ENCODE measurements around the gene ATF6. TPM values are rescaled to one million over a fixed set of nuclear protein-coding genes. Genes with fewer than 3 reads are reported as not detected.

Gene ATF6
- total and polyA plus RNA-seq, 3 donors from 2014 or later, result 22.6 to 38.2 (median 38.0) TPM

- no peak overlapping the region for H3K27ac ChIP-seq
- WGBS, 2 donors, result 74 to 83% methylated on average over 4 of the region's 4 CpGs
- no peak for DNase-seq
- intact Hi-C loops (cut with DNase I; ENCODE audit: low total_unique reads), result no loop called here
- H3K4me1 ChIP-seq, result no peaks in the 10 kb centered on the region
- no peaks in the 10 kb centered on the region for H3K9me3 ChIP-seq
- no peak for TF ChIP-seq POLR2A (IDR thresholded peaks at IDR 0.05)
- no peak for TF ChIP-seq CTCF (IDR thresholded peaks at IDR 0.05)
- H3K36me3 ChIP-seq (ENCODE audit: low read depth, missing control alignments), result no peaks in the 10 kb centered on the region
- H3K27me3 ChIP-seq, result no peaks in the 10 kb centered on the region
- no peak overlapping the region for H3K4me3 ChIP-seq
Observed at GRCh38 chr1:161986328-161986727, 220.2 kb downstream of the ATF6 start.

GRCh38 chr1:161987303-161987702, 221.2 kb downstream of the ATF6 start:
- Histone ChIP-seq H3K4me1 (no peaks in the 10 kb centered on the region), H3K36me3 (ENCODE audit: low read depth, missing control alignments) (no peaks in the 10 kb centered on the region), H3K4me3 (no peak overlapping the region), H3K9me3 (no peaks in the 10 kb centered on the region), H3K27me3 (no peaks in the 10 kb centered on the region), H3K27ac (no peak overlapping the region)
- intact Hi-C loops (cut with DNase I; ENCODE audit: low total_unique reads), result no loop called here
- WGBS, 2 donors, result 53 to 72% methylated on average over 1 of the region's 1 CpG
- DNase-seq, result no peak
- TF ChIP-seq CTCF (IDR thresholded peaks at IDR 0.05), result no peak
- TF ChIP-seq POLR2A (IDR thresholded peaks at IDR 0.05), result no peak

- H3K36me3 ChIP-seq (ENCODE audit: low read depth, missing control alignments), result no peaks in the 10 kb centered on the region
- H3K9me3 ChIP-seq, result no peaks in the 10 kb centered on the region
- no peak overlapping the region for H3K4me3 ChIP-seq
- TF ChIP-seq POLR2A (IDR thresholded peaks at IDR 0.05), result no peak
- TF ChIP-seq CTCF (IDR thresholded peaks at IDR 0.05), result no peak
- no peaks in the 10 kb centered on the region for H3K4me1 ChIP-seq
- H3K27me3 ChIP-seq, result no peaks in the 10 kb centered on the region
- intact Hi-C loops (cut with DNase I; ENCODE audit: low total_unique reads), result no loop called here
- no peak for DNase-seq
- WGBS, 2 donors, result 81 to 83% methylated on average over 5 of the region's 5 CpGs
- H3K27ac ChIP-seq, result no peak overlapping the region
Observed at GRCh38 chr1:161987872-161988271, 221.8 kb downstream of the ATF6 start.

- intact Hi-C loops (cut with DNase I; ENCODE audit: low total_unique reads), result no loop called here
- Histone ChIP-seq H3K27ac (no peak overlapping the region), H3K36me3 (ENCODE audit: low read depth, missing control alignments) (no peaks in the 10 kb centered on the region)
Observed at GRCh38 chr1:161988413-161988812, 222.3 kb downstream of the ATF6 start.

More at GRCh38 chr1:161988413-161988812, 222.3 kb downstream of the ATF6 start:
- H3K4me1 ChIP-seq, result no peaks in the 10 kb centered on the region
- TF ChIP-seq POLR2A (IDR thresholded peaks at IDR 0.05), result no peak
- TF ChIP-seq CTCF (IDR thresholded peaks at IDR 0.05), result no peak
- no peak overlapping the region for H3K4me3 ChIP-seq
- H3K27me3 ChIP-seq, result no peaks in the 10 kb centered on the region
- no peaks in the 10 kb centered on the region for H3K9me3 ChIP-seq
- WGBS, 2 donors, result 78 to 85% methylated on average over 5 of the region's 5 CpGs
- DNase-seq, result no peak

Data from testis (tissue), 3 donors.